ENCODE data around the gene C1orf53.

C1orf53 gene

GRCh38 chr1:197916500-197916983 is 14.1 kb downstream of the C1orf53 start:
- H3K9me3 ChIP-seq (ENCODE audit: insufficient read depth, low read depth, low read length), result peaks cover 11% of the 10 kb centered on the region; the same call in 1 of the 2 replicates
- H3K4me1 ChIP-seq (ENCODE audit: insufficient read depth, low read length), result peaks cover 16% of the 10 kb centered on the region; the same call in 1 of the 2 replicates
- H3K27ac ChIP-seq (ENCODE audit: low read length), result no peak overlapping the region
- H3K36me3 ChIP-seq (ENCODE audit: insufficient read depth, low read depth, low read length), result no peaks in the 10 kb centered on the region
- no peak overlapping the region for H3K9ac ChIP-seq (ENCODE audit: low read depth, low read length)
- peaks cover 100% of the 10 kb centered on the region for H3K27me3 ChIP-seq (ENCODE audit: insufficient read depth, low read length)
- H3K4me3 ChIP-seq (ENCODE audit: low read length), result peak overlapping the region; percentile 56

GRCh38 chr1:197917805-197918651 is 15.6 kb downstream of the C1orf53 start:
- H3K9ac ChIP-seq (ENCODE audit: low read depth, low read length), result no peak overlapping the region
- H3K27ac ChIP-seq (ENCODE audit: low read length), result no peak overlapping the region

GRCh38 chr1:197918807-197919345 is 16.4 kb downstream of the C1orf53 start:
- peaks cover 100% of the 10 kb centered on the region for H3K27me3 ChIP-seq (ENCODE audit: insufficient read depth, low read length)

More at GRCh38 chr1:197917805-197918651, 15.6 kb downstream of the C1orf53 start:
- peak overlapping the region; percentile 39; the same call in 1 of the 2 replicates for H3K4me3 ChIP-seq (ENCODE audit: low read length)
- H3K4me1 ChIP-seq (ENCODE audit: insufficient read depth, low read length), result peaks cover 12% of the 10 kb centered on the region; the same call in 1 of the 2 replicates
- H3K9me3 ChIP-seq (ENCODE audit: insufficient read depth, low read depth, low read length), result peaks cover 7% of the 10 kb centered on the region; the same call in 1 of the 2 replicates
- no peaks in the 10 kb centered on the region for H3K36me3 ChIP-seq (ENCODE audit: insufficient read depth, low read depth, low read length)
- H3K27me3 ChIP-seq (ENCODE audit: insufficient read depth, low read length), result peaks cover 100% of the 10 kb centered on the region

GRCh38 chr1:197919346-197920066 is 17.1 kb downstream of the C1orf53 start:
- Histone ChIP-seq H3K27me3 (ENCODE audit: insufficient read depth, low read length) (peaks cover 98% of the 10 kb centered on the region), H3K9me3 (ENCODE audit: insufficient read depth, low read depth, low read length) (no peaks in the 10 kb centered on the region; the same call in 1 of the 2 replicates), H3K27ac (ENCODE audit: low read length) (no peak overlapping the region), H3K36me3 (ENCODE audit: insufficient read depth, low read depth, low read length) (no peaks in the 10 kb centered on the region), H3K4me1 (ENCODE audit: insufficient read depth, low read length) (peaks cover 12% of the 10 kb centered on the region; the same call in 1 of the 2 replicates), H3K9ac (ENCODE audit: low read depth, low read length) (no peak overlapping the region), H3K4me3 (ENCODE audit: low read length) (peak overlapping the region; percentile 32; the same call in 1 of the 2 replicates)

More at GRCh38 chr1:197918807-197919345, 16.4 kb downstream of the C1orf53 start:
- Histone ChIP-seq H3K4me1 (ENCODE audit: insufficient read depth, low read length) (peaks cover 12% of the 10 kb centered on the region; the same call in 1 of the 2 replicates), H3K4me3 (ENCODE audit: low read length) (no peak overlapping the region), H3K9ac (ENCODE audit: low read depth, low read length) (no peak overlapping the region), H3K9me3 (ENCODE audit: insufficient read depth, low read depth, low read length) (peaks cover under 1% of the 10 kb centered on the region; the same call in 1 of the 2 replicates), H3K27ac (ENCODE audit: low read length) (no peak overlapping the region), H3K36me3 (ENCODE audit: insufficient read depth, low read depth, low read length) (no peaks in the 10 kb centered on the region)

GRCh38 chr1:197920067-197920396 is 17.6 kb downstream of the C1orf53 start:
- H3K9ac ChIP-seq (ENCODE audit: low read depth, low read length), result no peak overlapping the region
- H3K27me3 ChIP-seq (ENCODE audit: insufficient read depth, low read length), result peaks cover 92% of the 10 kb centered on the region
- H3K36me3 ChIP-seq (ENCODE audit: insufficient read depth, low read depth, low read length), result no peaks in the 10 kb centered on the region
- H3K9me3 ChIP-seq (ENCODE audit: insufficient read depth, low read depth, low read length), result no peaks in the 10 kb centered on the region; the same call in 1 of the 2 replicates
- H3K4me1 ChIP-seq (ENCODE audit: insufficient read depth, low read length), result peaks cover 8% of the 10 kb centered on the region; the same call in 1 of the 2 replicates
- H3K27ac ChIP-seq (ENCODE audit: low read length), result no peak overlapping the region
- peak overlapping the region; percentile 32; the same call in 1 of the 2 replicates for H3K4me3 ChIP-seq (ENCODE audit: low read length)

GRCh38 chr1:197920414-197921117 is 18.1 kb downstream of the C1orf53 start:
- Histone ChIP-seq H3K4me1 (ENCODE audit: insufficient read depth, low read length) (peaks cover 4% of the 10 kb centered on the region; the same call in 1 of the 2 replicates), H3K4me3 (ENCODE audit: low read length) (0 out of 2 replicates have a peak overlapping the region, but pooled peaks have one; percentile 66)

GRCh38 chr1:197921235-197922069 is 19.0 kb downstream of the C1orf53 start:
- H3K9ac ChIP-seq (ENCODE audit: low read depth, low read length), result no peak overlapping the region
- H3K27ac ChIP-seq (ENCODE audit: low read length), result no peak overlapping the region
- peak overlapping the region; percentile 66 for H3K4me3 ChIP-seq (ENCODE audit: low read length)
- H3K36me3 ChIP-seq (ENCODE audit: insufficient read depth, low read depth, low read length), result no peaks in the 10 kb centered on the region
- peaks cover 3% of the 10 kb centered on the region; the same call in 1 of the 2 replicates for H3K4me1 ChIP-seq (ENCODE audit: insufficient read depth, low read length)
- no peaks in the 10 kb centered on the region; the same call in 1 of the 2 replicates for H3K9me3 ChIP-seq (ENCODE audit: insufficient read depth, low read depth, low read length)
- H3K27me3 ChIP-seq (ENCODE audit: insufficient read depth, low read length), result peaks cover 88% of the 10 kb centered on the region

More at GRCh38 chr1:197920414-197921117, 18.1 kb downstream of the C1orf53 start:
- Histone ChIP-seq H3K9ac (ENCODE audit: low read depth, low read length) (no peak overlapping the region), H3K27ac (ENCODE audit: low read length) (no peak overlapping the region), H3K9me3 (ENCODE audit: insufficient read depth, low read depth, low read length) (no peaks in the 10 kb centered on the region; the same call in 1 of the 2 replicates), H3K27me3 (ENCODE audit: insufficient read depth, low read length) (peaks cover 90% of the 10 kb centered on the region), H3K36me3 (ENCODE audit: insufficient read depth, low read depth, low read length) (no peaks in the 10 kb centered on the region)

- peaks cover 3% of the 10 kb centered on the region; the same call in 1 of the 2 replicates for H3K4me1 ChIP-seq (ENCODE audit: insufficient read depth, low read length)
- H3K9me3 ChIP-seq (ENCODE audit: insufficient read depth, low read depth, low read length), result no peaks in the 10 kb centered on the region; the same call in 1 of the 2 replicates
- H3K9ac ChIP-seq (ENCODE audit: low read depth, low read length), result no peak overlapping the region
- no peak overlapping the region for H3K4me3 ChIP-seq (ENCODE audit: low read length)
- H3K27ac ChIP-seq (ENCODE audit: low read length), result no peak overlapping the region
- H3K27me3 ChIP-seq (ENCODE audit: insufficient read depth, low read length), result peaks cover 88% of the 10 kb centered on the region
- H3K36me3 ChIP-seq (ENCODE audit: insufficient read depth, low read depth, low read length), result no peaks in the 10 kb centered on the region
Measured at GRCh38 chr1:197922070-197922390, 19.6 kb downstream of the C1orf53 start.

GRCh38 chr1:197923038-197923437 is 20.6 kb downstream of the C1orf53 start:
- Histone ChIP-seq H3K4me1 (ENCODE audit: insufficient read depth, low read length) (peaks cover 3% of the 10 kb centered on the region; the same call in 1 of the 2 replicates), H3K36me3 (ENCODE audit: insufficient read depth, low read depth, low read length) (no peaks in the 10 kb centered on the region), H3K9me3 (ENCODE audit: insufficient read depth, low read depth, low read length) (no peaks in the 10 kb centered on the region; the same call in 1 of the 2 replicates), H3K4me3 (ENCODE audit: low read length) (no peak overlapping the region), H3K27ac (ENCODE audit: low read length) (no peak overlapping the region), H3K27me3 (ENCODE audit: insufficient read depth, low read length) (peaks cover 88% of the 10 kb centered on the region), H3K9ac (ENCODE audit: low read depth, low read length) (no peak overlapping the region)

GRCh38 chr1:197924516-197925123 is 22.2 kb downstream of the C1orf53 start:
- Histone ChIP-seq H3K4me1 (ENCODE audit: insufficient read depth, low read length) (no peaks in the 10 kb centered on the region), H3K4me3 (ENCODE audit: low read length) (no peak overlapping the region), H3K36me3 (ENCODE audit: insufficient read depth, low read depth, low read length) (no peaks in the 10 kb centered on the region), H3K27ac (ENCODE audit: low read length) (no peak overlapping the region), H3K9me3 (ENCODE audit: insufficient read depth, low read depth, low read length) (no peaks in the 10 kb centered on the region; the same call in 1 of the 2 replicates), H3K27me3 (ENCODE audit: insufficient read depth, low read length) (peaks cover 78% of the 10 kb centered on the region), H3K9ac (ENCODE audit: low read depth, low read length) (no peak overlapping the region)

Measured in iPS-20b (cell line).